A673 (cell line): ENCODE results near the gene LETMD1. TPM values are rescaled to one million over a fixed set of nuclear protein-coding genes. Genes with fewer than 3 reads are reported as not detected.
"Not testable (repeated sequence)": the region's sequence is repeated elsewhere in the genome, so short reads cannot be mapped to it uniquely, and the experiment has no call there.

ENCODE experiments used
- BruUV-seq: library from RNA; stranded (reverse); fragments of 400-500 nt; replicated peaks from 2 replicates; lab custom pipeline; 2021; lab: Mats Ljungman, UMichigan
- CTCF ChIA-PET: fragments of 300-600 bp; sonication (Branson Sonifier 250); formaldehyde crosslinking; loops from one replicate; lab custom pipeline; 2022; ENCODE audit warnings: antibody characterized with exemption; lab: Charles Lee
- POLR2A ChIA-PET: fragments of 300-600 bp; sonication (Branson Sonifier 250); formaldehyde crosslinking; loops from one replicate; lab custom pipeline; 2022; ENCODE audit warnings: antibody characterized with exemption; ENCODE audit not compliant: low non-redundant PET; lab: Charles Lee
- DNase-seq: peaks from one replicate; pipeline ENCODE4 v3.0.0-alpha.2; 2015; ENCODE audit warnings: low spot score
- H3K27ac ChIP-seq: fragments of 200-600 bp; sonication (generic); 2 replicates; pipeline ENCODE4 v1.5.1; 2016; ENCODE audit warnings: mixed run types, low read depth, mild to moderate bottlenecking, mixed read lengths, antibody characterized with exemption, low read length; ENCODE audit not compliant: poor library complexity, severe bottlenecking
- H3K27me3 ChIP-seq: fragments of 200-600 bp; sonication (generic); replicated peaks from 2 replicates; pipeline ENCODE4 v1.6.1; 2017; ENCODE audit warnings: mixed run types, low read depth, mild to moderate bottlenecking, mixed read lengths, antibody characterized with exemption, low read length; ENCODE audit not compliant: insufficient read depth, poor library complexity
- H3K36me3 ChIP-seq: fragments of 200-600 bp; sonication (generic); 2 replicates; pipeline ENCODE4 v1.6.1; 2016; ENCODE audit warnings: mixed run types, mild to moderate bottlenecking, mixed read lengths, antibody characterized with exemption, low read length; ENCODE audit not compliant: insufficient read depth, poor library complexity, severe bottlenecking
- H3K4me1 ChIP-seq: fragments of 200-600 bp; sonication (generic); 2 replicates; pipeline ENCODE4 v1.6.1; 2017; ENCODE audit warnings: mixed run types, mild to moderate bottlenecking, mixed read lengths, antibody characterized with exemption, low read length; ENCODE audit not compliant: insufficient read depth, poor library complexity, severe bottlenecking
- H3K4me3 ChIP-seq: fragments of 200-600 bp; sonication (generic); 2 replicates; pipeline ENCODE4 v1.5.1; 2016; ENCODE audit warnings: low read depth, mixed run types, mild to moderate bottlenecking, mixed read lengths, low read length; ENCODE audit not compliant: poor library complexity, severe bottlenecking
- H3K9me3 ChIP-seq: fragments of 200-600 bp; sonication (generic); 2 replicates; pipeline ENCODE4 v1.6.1; 2016; ENCODE audit warnings: mixed run types, low read depth, mild to moderate bottlenecking, mixed read lengths, antibody characterized with exemption, low read length; ENCODE audit not compliant: poor library complexity, severe bottlenecking
- CTCF ChIP-seq: fragments of 300-800, 200-600 bp; sonication (generic); conservative IDR thresholded peaks from 2 replicates; pipeline ENCODE4 v1.5.1; 2017; ENCODE audit warnings: low read depth, mild to moderate bottlenecking, antibody characterized with exemption, low read length, moderate library complexity, mixed read lengths
- EZH2 ChIP-seq: fragments of 200-600 bp; sonication (generic); IDR thresholded peaks from 2 replicates; pipeline ENCODE4 v1.6.1; 2017; ENCODE audit warnings: borderline replicate concordance, low read depth, mild to moderate bottlenecking, mixed read lengths, antibody characterized with exemption, low read length; ENCODE audit not compliant: poor library complexity, severe bottlenecking
- intact Hi-C: fragments of 100-400 bp; cut with micrococcal nuclease; formaldehyde crosslinking; loops from one replicate; pipeline ENCODE4 v1.10.0; 2022; ENCODE audit not compliant: unreplicated experiment
- total RNA-seq: library from RNA; stranded (reverse); gene quantifications from 2 replicates; pipeline ENCODE4 v1.2.3, GENCODE V29; 2021

The LETMD1 gene
- total RNA-seq, 1 experiment from 2014 or later = 60.3 TPM

- no peak overlapping the region for H3K4me3 ChIP-seq
- peak; percentile 66 for DNase-seq
- CTCF ChIA-PET = interaction anchor here (0.7 kb wide), 1 partner anchor 187 kb away, joined by 8 read pairs; no protein-coding TSS in a partner anchor
- no peaks in the 10 kb centered on the region for H3K9me3 ChIP-seq
- POLR2A ChIA-PET = no interaction called here
- H3K27ac ChIP-seq = no peak overlapping the region
- intact Hi-C loops = no loop called here
- peaks cover 34% of the 10 kb centered on the region for H3K4me1 ChIP-seq
- BruUV-seq = no TSS peak
- TF ChIP-seq CTCF (no peak), EZH2 (no peak)
- no peaks in the 10 kb centered on the region for H3K27me3 ChIP-seq
- peaks cover 5% of the 10 kb centered on the region for H3K36me3 ChIP-seq
Observed at GRCh38 chr12:51011955-51012354, 36.2 kb upstream of the LETMD1 start.

- POLR2A ChIA-PET = no interaction called here
- CTCF ChIA-PET = interaction anchor here (0.7 kb wide), 1 partner anchor 187 kb away, joined by 8 read pairs; no protein-coding TSS in a partner anchor
- no TSS peak for BruUV-seq
- Histone ChIP-seq H3K36me3 (peaks cover 5% of the 10 kb centered on the region), H3K4me1 (peaks cover 34% of the 10 kb centered on the region), H3K27ac (no peak overlapping the region), H3K27me3 (no peaks in the 10 kb centered on the region), H3K9me3 (no peaks in the 10 kb centered on the region), H3K4me3 (no peak overlapping the region)
- DNase-seq = no peak
- TF ChIP-seq EZH2 = no peak
- no peak for TF ChIP-seq CTCF
- intact Hi-C loops = no loop called here
Observed at GRCh38 chr12:51012570-51013236, 35.4 kb upstream of the LETMD1 start.

GRCh38 chr12:51013441-51013840 is 34.7 kb upstream of the LETMD1 start:
- CTCF ChIA-PET = no interaction called here

DNA sequence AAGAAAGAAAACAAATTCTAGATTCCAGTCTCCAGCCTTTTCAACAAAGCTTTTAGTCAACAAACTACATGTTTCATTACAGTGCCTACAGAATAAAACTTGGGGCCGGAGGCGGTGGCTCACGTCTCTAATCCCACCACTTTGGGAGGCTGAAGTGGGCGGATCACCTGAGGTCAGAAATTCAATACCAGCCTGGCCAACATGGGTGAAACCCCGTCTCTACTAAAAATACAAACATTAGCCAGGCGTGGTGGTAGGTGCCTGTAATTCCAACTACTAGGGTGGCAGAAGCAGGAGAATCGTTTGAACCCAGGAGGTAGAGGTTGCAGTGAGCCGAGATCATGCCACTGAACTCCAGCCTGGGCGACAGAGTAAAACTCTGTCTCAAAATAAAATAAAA is 33.7 kb upstream of the LETMD1 start:
- H3K27ac ChIP-seq = not testable (repeated sequence)

More at GRCh38 chr12:51013441-51013840, 34.7 kb upstream of the LETMD1 start:
- intact Hi-C loops = no loop called here
- Histone ChIP-seq H3K4me1 (peaks cover 33% of the 10 kb centered on the region), H3K36me3 (no peaks in the 10 kb centered on the region), H3K27ac (no peak overlapping the region), H3K27me3 (no peaks in the 10 kb centered on the region), H3K9me3 (no peaks in the 10 kb centered on the region), H3K4me3 (no peak overlapping the region)
- POLR2A ChIA-PET = no interaction called here
- BruUV-seq = no TSS peak
- TF ChIP-seq CTCF (no peak), EZH2 (no peak)
- DNase-seq = no peak

More for the DNA sequence above, 33.7 kb upstream of the LETMD1 start:
- CTCF ChIA-PET, intact Hi-C loops, H3K36me3 ChIP-seq, H3K27me3 ChIP-seq, DNase-seq, H3K9me3 ChIP-seq, POLR2A ChIA-PET, H3K4me3 ChIP-seq, BruUV-seq: not testable (repeated sequence)
- peaks cover 23% of the 10 kb centered on the region for H3K4me1 ChIP-seq
